HG03354 (cell line): Measurements from ENCODE around the gene LENEP.
"Not testable (repeated sequence)": the region's sequence is repeated elsewhere in the genome, so short reads cannot be mapped to it uniquely, and the experiment has no call there.

ENCODE experiments used
- ATAC-seq: cut with Tn5 transposase; IDR thresholded peaks from one replicate; pipeline ENCODE4 v1.9.1; 2021; ENCODE audit warnings: mild to moderate bottlenecking; ENCODE audit not compliant: unreplicated experiment, poor library complexity, severe bottlenecking

Gene LENEP

DNA sequence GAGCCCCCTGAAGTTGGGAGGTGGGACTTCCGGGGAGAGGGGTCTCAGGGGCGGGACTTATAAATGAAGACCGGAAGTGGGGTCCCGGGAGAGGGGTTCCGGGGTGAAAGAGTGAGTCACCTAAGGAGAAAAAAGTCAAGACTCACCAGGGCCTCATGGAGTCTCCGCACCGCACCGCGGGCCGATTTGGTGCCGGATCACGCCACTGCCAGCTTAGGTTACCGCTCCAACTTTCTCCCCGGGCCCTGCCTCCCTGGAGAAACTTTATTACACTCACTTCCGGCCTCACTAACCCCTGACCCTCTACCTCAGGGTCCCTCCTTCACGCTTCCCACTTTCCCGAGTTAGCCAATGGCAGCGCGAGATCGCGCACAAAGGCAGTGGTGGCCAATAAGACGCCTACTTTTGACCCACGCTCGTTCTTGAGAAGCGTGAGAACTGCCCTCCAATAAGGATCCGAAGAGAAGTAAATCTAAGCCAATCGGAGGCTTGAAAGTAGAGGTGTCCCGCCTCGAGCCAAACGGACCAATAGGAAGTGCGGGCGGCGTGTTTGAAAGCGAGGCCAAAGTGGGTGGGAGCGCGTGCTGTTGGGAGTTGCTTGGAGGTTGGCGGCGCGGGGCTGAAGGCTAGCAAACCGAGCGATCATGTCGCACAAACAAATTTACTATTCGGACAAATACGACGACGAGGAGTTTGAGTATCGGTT, 19.1 kb upstream of the LENEP start, which contains the start of gene CKS1B:
TSS of gene CKS1B (plus strand) at position 580 of the 706 bp plus-strand sequence. CDS start at position 645, 65 bp downstream.
- ATAC-seq: peak; percentile 77

- peak; percentile 50 for ATAC-seq
Observed at GRCh38 chr1:154974808-154975408, 18.5 kb upstream of the LENEP start.

DNA sequence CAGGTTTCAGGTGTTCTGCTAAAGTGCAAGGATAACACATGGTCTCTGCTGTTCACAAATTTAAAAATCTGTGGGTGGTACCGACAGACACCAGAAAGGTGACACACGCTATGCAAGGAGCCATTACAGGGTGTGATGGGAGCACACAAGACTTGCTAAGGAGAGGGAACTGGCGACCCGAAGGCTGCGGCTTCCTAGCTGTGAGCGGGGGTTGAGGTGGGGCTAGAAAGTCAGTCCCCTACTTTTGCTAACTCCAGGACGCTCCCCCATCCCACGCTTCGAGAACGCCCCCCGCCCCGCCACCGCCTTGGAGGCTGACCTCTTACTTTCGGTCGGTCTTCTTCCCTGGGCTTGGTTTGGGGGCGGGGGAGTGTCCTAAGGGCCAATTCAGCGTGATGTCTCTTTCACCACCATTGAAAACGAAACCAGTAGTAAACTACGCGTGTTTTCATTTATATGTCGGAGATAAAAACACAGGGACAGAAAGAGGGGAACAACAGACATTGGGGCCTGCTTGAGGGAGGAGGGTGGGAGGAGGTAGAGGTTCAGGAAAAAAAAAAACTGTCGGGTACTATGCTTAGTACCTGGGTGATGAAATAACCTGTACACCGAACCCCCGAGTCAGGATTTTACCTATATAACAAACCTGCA, 17.9 kb upstream of the LENEP start:
- no peak for ATAC-seq

- not testable (repeated sequence) for ATAC-seq
Observed at GRCh38 chr1:154977762-154978161, 15.6 kb upstream of the LENEP start.

DNA sequence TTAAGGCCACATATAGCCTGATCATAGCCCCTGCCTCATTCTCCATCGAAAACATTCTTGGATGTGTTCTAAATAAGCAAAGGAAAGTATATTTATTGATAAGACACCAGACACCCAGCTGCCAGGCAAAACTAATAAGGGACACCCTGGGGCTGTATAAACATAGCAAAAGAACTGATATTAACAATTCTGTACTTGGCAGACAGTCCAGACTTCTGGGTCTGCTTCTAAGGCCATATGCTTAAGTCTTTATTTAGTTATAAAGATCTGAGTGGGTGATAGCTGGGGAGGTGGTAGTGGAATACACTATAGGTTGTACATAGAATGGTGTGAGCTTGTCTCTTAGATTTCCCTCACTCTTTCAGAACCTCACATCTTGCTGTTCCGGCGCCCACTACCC, 15.0 kb upstream of the LENEP start:
- ATAC-seq: no peak

- ATAC-seq: no peak
Observed at GRCh38 chr1:154982341-154982740, 11.0 kb upstream of the LENEP start.

- peak; percentile 97 for ATAC-seq
Observed at GRCh38 chr1:154982897-154983648, 10.3 kb upstream of the LENEP start, which contains the start of gene FLAD1. FLAD1 (plus strand) TSS chr1:154983344; CDS start chr1:154983695, 351 bp downstream.

DNA sequence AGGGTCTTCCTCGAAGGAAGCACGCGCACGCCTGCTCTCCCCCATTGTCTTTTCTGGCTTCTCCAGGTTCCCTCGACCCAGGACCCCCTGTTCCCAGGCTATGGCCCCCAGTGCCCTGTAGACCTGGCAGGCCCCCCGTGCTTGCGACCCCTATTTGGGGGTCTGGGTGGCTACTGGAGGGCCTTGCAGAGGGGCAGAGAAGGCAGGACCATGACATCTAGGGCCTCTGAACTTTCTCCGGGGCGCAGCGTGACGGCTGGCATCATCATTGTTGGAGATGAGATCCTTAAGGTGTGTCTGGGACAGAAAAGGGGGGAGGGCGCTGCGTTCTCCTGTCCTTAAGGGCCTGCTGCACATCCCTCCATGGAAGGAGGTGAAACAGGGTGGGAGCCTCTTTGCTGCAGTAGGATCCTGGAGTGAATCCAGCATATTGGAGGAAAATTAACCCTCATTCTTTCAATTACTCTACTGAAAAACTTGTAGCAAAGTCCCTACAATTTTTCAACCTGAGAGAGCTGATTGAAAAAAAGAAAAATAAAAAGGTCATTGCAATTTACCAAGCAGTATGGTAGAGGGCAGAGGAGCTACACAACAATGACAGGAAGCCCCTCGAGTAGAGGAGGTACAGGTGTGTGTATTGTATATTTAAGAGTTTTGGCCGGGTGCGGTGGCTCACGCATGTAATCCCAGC, 9.5 kb upstream of the LENEP start:
- no peak for ATAC-seq

- ATAC-seq: not testable (repeated sequence)
Observed at GRCh38 chr1:154986736-154987135, 6.7 kb upstream of the LENEP start.

- no peak for ATAC-seq
Observed at GRCh38 chr1:154987326-154987725, 6.1 kb upstream of the LENEP start.

DNA sequence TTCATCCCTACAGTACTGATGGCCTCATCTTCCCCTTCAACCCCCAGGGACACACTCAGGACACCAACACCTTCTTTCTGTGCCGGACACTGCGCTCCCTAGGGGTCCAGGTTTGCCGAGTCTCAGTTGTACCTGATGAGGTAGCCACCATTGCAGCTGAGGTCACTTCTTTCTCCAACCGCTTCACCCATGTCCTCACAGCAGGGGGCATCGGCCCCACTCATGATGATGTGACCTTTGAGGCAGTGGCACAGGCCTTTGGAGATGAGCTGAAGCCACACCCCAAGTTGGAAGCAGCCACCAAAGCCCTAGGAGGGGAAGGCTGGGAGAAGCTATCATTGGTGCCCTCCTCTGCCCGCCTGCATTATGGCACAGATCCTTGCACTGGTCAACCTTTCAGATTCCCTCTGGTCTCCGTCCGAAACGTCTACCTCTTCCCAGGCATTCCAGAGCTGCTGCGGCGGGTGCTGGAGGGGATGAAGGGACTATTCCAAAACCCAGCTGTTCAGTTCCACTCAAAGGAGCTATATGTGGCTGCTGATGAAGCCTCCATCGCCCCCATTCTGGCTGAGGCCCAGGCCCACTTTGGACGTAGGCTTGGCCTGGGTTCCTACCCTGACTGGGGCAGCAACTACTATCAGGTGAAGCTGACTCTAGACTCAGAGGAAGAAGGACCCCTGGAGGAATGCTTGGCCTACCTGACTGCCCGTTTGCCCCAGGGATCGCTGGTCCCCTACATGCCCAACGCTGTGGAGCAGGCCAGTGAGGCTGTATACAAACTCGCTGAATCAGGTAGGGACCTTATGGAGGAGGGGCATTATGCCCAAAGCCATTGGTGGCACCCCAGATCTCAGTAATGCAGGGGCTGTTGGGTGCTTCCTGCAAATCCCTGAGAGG, 5.1 kb upstream of the LENEP start:
- no peak for ATAC-seq

- ATAC-seq: no peak
Observed at GRCh38 chr1:154989195-154989860, 4.1 kb upstream of the LENEP start.

- ATAC-seq: no peak
Observed at GRCh38 chr1:154990276-154990675, 3.1 kb upstream of the LENEP start.

GRCh38 chr1:154992721-154993571, 440 bp upstream of the LENEP start:
- ATAC-seq: no peak

- no peak for ATAC-seq
Observed at GRCh38 chr1:154994269-154994587, 842 bp downstream of the LENEP start.

- ATAC-seq: no peak
Observed at GRCh38 chr1:154994591-154994990, 1.2 kb downstream of the LENEP start.

GRCh38 chr1:154995301-154995983, 2.1 kb downstream of the LENEP start:
- ATAC-seq: not testable (repeated sequence)
